NCI-H2029 (cell line): ENCODE data around the gene ACSF2.
"Not testable (repeated sequence)": the region's sequence is repeated elsewhere in the genome, so short reads cannot be mapped to it uniquely, and the experiment has no call there.

Experiments used
- DNase-seq: peaks from one replicate; lab custom pipeline; 2025; lab: John Stamatoyannopoulos, UW

Gene ACSF2

DNA sequence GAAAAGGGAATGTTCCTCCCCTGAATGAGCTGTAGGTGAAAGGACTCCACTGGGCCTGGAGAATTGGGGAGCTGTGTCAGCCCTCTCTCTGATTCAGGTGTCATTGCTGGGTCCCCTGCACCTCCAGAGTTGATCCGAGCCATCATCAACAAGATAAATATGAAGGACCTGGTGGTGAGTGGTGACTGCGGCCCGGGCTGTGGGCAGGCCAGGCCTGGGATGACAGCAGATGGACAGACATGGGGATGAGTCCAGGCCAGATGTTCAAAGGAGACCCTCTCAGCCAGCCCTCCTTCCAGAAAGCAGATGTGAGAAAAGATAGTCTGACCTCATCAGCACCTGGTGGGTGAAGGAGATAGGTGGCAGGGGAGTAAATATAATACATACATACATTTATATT is 38.1 kb downstream of the ACSF2 start:
- no peak for DNase-seq

DNA sequence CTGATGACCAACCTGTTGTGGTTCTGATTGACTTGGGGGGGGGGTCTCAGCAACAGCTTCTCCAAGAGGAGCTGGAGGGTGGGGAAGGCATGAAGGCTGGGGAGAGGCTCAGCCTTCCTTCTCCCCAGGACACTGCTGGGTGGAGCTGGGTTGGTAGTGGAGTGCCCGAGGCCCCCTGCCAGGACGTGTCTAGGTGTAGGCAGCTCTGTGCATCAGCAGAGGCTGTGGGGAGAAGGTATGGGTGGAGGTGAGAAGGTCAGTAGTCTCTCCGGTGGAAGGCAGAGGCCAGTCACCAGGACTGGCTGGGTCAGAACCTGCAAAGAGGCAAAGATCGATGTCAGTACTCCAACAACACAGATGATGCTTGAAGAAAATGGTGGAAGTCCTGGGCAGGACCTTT is 38.7 kb downstream of the ACSF2 start:
- no peak for DNase-seq

DNA sequence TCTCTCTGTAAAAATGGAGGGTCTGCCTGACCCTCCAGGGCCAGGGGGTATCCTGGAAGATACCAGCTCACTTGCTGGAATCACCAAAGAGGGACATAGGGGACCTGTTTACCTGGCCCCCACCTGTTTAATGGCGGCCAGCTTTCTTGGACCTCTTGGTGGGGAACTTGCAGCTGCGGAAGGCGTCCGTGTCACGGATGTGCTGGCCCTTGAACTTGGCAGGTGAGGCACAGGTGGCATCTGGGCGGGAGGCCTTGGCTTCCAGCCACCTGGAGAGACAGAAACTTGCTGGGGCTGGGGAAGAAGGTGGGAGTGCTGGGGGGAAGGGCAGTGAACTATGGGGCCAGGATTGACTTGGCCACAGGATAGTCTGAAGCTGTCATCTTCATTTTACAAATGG is 39.2 kb downstream of the ACSF2 start:
- DNase-seq, result peak; percentile 28

DNA sequence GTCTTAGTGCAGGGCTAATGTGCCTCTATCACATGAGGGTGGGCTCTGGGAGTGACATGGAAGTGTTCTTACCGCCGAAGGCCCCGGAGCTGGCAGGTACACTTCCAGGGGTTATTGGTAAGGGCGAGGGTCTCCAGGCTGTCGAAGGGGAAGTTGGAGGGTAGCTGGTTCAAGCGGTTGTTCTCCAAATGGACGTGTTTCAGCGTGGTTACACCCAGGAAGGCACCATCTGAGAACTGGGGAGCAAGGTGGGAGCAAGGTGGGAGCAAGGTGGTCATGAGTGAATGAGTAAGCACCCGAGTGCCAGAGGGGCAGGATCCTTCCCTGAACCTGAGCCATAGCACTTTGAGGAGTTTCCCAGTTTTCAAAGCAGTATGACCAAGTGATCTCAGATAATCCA is 39.6 kb downstream of the ACSF2 start:
- no peak for DNase-seq

DNA sequence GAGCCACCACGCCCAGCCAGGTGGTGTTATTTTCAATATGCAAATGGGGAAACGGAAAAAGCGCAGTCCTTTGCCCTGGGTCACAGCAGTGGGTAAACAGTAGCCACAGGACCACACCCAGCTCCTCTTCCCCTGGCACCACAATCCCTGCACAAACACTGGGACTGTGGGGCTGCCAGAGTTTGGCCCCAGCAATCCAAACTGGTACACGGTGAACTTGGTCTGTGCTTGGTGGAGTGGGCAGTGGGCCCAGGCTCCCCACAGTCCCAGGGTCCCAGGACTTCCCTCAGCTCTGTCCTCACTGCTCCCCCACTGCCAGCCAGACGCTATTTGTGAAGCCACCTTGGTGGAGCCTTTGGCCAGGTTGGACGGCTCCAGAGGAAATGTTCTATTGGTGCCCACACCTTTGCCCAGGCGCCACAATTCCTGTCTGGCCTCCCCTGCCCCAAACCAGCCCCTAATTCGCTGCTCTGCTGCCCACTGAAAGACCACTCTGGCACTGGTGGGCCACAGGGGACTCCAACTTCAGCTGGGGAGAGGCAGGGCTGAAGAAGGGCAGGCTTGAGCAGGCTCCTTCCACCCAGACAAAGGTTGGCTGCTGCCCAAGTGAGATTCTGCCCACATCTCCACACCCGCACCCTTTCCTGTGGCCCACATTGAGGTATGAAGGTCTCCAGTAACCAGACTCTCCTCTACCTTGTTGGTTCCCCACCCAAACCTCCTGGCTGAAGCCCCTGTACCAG is 40.5 kb downstream of the ACSF2 start:
- peak; percentile 71 for DNase-seq

DNA sequence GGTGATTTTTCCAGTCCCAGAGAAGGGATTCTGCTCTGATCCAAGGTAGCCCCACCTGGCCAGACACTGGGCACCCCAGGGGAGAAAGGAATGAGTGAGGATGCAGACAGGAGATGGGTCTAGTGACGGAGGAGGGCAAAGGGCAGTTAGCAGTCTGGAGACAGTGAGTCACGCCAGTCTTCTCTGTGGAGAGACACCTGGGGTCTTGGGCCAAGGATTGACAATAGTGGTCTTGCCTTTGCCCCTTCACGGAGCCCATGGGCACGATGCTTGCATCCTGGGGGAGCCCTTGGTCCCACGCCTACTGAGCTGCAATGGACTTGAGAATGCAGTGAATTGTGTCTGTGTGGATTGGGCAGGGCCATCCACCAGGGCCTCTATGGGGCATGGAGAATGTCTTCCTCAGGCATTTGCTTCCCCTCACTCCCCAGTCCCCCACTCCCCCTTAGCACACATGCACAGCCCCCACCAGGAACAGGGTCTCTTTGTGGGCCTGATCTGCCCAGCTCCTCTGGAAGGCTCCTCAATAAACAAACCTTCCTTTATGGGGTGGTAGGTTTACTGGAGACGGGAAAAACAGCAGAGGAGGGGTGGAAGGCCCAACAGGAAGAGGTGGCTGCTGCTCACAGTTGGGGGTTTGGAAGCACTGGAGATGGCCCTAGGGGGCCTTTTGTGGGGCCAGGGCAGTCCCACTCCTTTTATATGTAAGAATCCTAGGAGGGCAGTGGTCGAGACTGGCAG is 41.3 kb downstream of the ACSF2 start:
- DNase-seq, result no peak

DNA sequence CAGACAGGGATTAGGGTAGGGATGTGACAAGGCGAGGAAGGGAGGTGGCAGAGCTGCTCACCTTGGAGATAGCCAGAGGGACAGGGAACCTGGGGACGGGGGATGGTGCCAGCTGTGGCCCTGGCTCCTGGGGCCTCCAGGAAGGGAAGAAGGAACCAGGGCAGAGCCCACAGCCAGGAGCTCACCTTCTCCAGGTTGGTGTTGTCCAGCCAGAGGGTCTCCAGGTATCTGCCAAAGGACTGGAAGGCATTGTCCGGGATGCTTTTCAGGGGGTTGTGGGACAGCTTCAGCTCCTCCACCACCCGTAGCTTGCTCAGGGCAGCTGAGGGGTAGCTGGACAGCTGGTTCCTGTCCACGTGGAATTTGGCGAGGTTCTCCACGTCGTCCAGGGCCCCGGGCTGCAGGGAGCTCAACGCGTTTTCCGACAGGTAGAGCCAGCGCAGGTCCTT is 41.9 kb downstream of the ACSF2 start:
- DNase-seq, result no peak

DNA sequence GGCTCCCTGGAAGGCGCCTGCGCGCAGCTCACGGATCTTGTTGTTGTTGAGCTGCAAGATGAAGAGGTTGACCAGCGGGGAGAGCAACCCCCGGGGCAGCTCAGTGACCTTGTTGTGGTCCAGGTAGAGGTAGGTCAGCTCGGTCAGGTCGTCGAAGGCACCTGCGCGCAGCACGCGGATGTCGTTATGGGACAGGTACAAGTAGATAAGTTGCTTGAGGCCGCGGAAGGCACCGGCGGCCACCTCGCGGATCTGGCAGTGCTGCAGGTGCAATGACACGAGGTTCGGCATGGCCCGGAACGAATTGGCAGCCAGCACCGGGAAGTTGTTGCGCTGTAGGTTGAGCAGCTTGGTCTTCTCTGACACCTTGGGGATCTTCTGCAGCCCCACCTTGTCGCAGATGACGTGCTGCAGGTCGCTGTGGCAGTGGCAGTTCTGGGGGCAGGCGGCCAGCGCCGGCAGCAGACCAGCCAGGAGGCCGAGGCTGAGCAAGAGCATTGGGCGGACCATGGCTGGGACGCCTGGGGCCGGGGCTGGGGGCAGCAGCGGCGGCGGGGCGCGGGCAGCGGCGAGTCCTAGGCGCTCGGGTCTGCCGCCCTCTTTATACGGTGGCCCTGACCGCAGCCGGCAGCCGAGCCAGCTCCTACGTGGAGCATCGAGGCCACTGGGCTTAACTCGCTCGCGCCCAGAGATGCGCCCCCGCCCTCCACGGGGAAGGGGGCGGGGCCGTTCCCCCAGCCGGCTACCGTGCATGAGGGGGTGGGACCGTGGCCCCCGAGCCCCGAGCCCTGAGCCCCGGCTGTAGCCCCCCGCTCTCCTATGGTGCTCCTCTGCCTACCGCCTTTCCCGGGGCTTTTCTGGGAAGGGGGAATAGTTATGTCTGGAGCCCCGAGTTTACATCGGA is 42.5 kb downstream of the ACSF2 start, which contains the start of gene CHAD:
Gene CHAD, minus strand, starts transcription at position 577 of the 904 bp plus-strand sequence. Its CDS starts 67 bp downstream, at position 510.
- no peak for DNase-seq

DNA sequence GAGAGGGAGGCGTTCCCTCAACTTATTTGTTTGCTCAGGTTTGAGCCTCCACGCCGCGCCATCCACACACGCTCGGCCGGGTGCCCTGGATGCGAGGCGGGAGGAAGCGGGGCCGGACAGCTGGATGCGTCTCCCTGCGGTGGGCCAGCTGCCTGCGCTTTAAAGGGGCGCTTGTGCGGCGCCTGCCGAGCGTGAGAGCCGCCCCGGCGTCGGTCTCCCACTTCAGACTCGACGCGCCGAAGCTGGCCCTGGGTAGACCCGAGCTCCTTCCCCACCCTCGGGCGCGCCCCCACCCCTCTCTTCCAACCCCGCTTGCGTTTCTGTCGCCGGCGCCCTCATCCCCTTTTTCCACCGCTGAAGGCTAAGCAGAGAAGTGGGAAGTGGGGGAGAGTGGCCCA is 43.2 kb downstream of the ACSF2 start:
- no peak for DNase-seq

DNA sequence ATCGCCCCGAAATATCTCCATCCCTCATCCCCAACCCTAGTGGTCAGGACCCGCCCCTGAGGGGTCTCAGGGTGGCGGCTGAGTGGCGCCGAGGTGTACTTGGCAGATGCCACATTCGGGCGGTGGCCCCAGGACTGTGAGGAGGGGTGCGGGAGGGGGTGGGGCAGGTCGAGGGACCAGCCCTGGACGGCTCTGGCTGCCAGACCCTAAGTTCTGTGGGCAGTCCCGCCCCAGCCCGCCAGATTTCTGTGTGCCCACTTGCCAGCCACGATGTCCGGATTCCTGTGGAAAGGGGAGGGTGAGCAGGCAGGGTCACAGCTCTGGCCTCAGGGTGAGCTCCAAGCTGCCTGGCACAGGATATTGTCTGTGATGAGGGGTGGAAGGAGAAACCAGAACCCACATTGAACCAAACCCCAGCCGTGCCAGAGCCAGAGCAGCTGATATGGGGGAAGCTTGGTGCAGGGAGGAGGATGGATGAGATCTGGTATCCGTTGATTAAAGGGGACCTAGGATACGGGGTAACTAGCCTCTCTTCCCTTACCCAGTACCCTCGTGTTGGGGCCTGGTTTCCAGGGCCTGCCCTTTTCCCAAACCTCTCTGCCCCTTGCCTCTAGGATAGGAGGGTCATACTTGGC is 43.8 kb downstream of the ACSF2 start:
- DNase-seq, result no peak

DNA sequence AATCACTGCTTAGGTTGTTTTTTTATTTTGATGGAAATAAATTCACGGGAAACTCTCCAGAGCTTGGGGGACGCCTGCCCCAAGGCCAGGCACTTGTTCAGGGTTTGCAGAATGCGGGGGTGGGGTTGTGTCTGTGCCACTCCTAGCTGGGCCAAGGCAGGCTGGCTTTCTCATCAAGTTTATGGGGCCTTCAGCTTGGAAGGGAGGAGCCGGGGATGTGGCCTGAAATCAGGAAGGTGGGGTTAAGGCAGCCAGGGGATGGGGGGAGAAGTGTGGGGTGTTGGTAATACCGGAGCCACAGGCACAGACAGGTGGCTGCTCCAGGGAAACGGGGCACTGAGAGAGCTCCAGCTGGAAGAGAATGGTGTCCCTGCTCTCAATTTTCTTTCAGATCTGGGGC is 44.4 kb downstream of the ACSF2 start:
- DNase-seq, result no peak

DNA sequence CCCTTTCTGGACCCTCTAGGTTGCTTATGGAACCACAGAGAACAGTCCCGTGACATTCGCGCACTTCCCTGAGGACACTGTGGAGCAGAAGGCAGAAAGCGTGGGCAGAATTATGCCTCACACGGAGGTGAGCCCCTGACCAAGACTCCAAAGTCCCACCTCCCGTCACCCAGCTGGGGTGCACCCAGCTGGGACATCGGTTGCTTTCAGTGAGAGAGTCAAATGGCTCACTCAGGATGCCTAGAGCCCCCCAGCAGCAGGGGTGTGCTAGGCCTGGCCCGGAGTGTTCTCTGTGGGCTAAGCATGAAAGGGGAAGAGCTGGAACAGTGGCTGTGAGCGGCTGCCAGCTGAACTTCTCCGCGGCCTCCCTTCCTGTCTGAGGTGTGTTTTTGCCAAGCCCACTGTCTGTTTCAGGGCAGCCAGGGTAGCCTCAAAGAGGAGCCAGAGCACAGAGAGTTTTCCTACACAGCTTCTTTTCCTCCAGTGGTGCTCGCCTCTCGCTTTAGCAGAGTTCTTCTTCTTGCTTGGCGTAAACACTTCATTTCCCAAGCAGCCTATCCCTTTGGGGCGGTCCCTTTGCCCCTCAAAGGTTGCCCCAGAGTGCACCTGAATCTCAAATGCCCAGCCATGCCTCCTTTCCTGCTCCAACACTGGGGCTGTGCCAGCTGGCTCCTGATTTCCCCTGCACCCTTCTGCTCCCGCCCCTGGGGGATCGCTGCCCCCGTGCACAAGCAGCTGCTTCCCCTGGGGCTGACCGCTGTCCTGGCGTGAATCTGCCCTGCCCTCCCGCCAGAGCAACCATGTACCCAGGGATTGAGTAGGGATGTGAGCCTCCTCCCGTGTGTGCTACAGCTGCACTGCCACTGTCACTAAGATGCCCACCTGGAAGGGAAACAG is 45.2 kb downstream of the ACSF2 start:
- no peak for DNase-seq

DNA sequence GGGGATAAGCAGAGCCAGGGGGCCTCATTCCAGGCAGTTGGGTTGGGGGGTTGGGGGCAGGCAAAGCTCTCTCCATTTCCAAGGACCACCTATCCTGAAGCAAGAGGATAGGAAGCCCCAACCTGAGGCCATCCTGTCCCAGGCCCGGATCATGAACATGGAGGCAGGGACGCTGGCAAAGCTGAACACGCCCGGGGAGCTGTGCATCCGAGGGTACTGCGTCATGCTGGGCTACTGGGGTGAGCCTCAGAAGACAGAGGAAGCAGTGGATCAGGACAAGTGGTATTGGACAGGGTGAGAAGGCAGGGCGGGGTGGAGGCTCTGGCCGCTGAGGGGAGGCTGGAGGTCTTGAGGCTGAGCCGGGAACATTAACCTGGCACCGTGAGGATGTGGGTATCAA is 46.3 kb downstream of the ACSF2 start:
- DNase-seq, result no peak

DNA sequence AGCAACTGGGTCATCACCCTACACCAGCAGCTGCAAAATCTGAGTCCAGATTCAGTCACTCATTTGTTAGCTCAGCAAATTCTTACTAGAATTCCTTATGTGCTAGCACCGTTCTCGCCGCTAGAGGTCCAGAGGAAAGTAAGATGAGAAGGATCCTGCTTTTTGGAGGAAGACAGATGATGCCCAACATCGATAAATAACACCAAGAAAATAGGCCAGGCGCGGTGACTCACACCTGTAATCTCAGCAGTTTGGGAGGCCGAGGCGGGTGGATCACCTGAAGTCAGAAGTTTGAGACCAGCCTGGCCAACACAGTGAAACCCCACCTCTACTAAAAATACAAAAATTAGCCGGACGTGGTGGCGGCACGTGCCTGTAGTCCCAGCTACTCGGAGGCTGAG is 46.7 kb downstream of the ACSF2 start:
- DNase-seq, result not testable (repeated sequence)

DNA sequence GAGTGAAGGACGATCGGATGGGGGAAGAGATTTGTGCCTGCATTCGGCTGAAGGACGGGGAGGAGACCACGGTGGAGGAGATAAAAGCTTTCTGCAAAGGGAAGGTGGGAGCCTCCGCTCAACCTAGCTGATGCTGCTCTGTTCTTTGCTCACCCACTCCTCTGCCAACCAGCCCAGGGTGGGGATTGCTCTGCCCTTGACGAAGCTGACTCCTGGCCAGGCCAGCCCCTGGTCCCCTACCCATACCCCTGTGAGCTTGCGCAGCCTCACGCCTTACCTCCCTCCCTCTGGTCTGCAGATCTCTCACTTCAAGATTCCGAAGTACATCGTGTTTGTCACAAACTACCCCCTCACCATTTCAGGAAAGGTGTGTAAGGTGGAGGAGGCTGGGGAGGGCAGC is 47.9 kb downstream of the ACSF2 start:
- no peak for DNase-seq

DNA sequence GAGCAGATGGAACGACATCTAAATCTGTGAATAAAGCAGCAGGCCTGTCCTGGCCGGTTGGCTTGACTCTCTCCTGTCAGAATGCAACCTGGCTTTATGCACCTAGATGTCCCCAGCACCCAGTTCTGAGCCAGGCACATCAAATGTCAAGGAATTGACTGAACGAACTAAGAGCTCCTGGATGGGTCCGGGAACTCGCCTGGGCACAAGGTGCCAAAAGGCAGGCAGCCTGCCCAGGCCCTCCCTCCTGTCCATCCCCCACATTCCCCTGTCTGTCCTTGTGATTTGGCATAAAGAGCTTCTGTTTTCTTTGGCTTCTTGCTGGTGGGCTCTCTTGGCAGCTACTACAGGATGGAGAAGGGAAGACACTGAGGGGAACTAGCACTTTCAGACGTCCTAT is 48.5 kb downstream of the ACSF2 start:
- no peak for DNase-seq

DNA sequence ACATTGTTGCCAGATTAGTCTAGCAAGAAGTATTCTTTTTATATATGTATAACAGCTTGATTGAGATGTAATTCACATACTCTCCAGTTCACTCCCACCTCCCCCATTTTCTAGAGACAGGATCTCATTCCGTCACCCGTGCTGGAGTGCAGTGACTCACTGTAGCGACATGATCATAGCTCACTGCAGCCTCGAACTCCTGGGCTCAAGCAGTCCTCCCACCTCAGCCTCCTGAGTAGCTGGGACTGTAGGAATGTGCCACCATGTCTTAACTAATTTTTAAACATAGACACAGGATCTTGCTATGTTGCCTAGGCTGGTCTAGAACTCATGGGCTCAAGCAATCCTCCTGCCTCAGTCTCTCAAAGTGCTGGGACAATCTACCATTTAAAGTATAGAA is 49.3 kb downstream of the ACSF2 start:
- DNase-seq, result no peak

DNA sequence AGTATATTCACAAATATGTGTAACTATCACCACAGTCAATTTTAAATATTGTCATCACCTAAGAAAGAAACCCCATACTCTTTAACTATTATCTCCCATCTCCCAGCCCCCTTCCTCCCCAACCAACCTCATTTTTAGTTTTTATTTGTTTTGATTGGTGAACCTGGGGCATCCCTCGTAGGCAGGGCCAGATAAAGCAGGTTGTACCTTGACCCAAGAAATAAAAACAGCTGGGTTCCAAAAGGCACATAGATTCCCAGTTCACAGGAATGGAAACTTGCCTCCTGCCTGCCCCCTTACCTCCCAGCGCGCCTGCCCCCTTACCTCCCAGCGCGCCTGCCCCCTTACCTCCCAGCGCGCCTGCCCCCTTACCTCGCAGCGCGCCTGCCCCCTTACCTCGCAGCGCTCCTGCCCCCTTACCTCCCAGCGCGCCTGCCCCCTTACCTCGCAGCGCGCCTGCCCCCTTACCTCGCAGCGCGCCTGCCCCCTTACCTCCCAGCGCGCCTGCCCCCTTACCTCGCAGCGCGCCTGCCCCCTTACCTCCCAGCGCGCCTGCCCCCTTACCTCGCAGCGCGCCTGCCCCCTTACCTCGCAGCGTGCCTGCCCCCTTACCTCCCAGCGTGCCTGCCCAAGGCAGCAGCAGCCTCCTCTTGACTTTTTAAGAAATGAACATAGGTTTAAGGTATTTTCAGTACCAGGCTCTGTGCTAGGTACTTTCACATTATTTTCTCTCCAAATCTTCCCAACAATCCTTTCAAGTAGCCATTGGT is 49.9 kb downstream of the ACSF2 start:
- not testable (repeated sequence) for DNase-seq

DNA sequence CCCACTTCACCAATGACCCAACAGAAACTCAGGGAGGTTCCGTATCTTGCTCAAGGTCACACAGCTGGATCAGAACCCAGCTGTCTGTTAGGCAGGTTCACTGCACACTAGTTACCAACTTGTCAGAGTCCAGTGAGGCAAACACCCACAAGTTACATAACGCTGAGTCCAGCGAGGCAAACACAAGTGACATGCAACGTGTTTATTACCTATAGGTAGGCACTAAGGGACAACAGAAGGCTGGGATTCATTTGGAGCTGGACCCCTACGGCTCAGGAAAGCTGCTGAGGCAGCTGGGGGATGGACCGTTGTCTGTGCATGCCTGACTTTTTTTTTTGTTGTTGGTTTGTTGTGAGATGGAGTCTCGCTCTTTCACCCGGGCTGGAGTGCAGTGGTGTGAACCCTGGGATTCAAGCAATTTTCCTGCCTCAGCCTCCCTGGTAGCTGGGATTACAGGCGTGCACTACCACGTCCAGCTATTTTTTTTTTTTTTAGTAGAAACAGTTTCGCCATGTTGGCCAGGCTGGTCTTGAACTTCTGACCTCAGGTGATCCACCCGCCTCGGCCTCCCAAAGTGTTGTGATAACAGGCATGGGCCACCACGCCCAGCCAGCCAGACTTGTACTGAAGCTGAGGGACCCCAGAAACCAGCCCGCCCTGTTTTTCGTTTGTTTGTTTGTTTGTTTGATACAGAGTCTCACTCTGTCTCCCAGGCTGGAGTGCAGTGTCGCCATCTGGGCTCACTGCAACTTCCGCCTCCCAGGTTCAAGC is 50.7 kb downstream of the ACSF2 start:
- no peak for DNase-seq
